Thyroid gland (tissue), 4 donors: Measurements from ENCODE around the gene CLCN2.

Experiments used
- CTCF ChIP-seq, 6 experiments: fragments of 200-600 bp in 3 of 6; fragments of 450-650 bp in 3 of 6; sonication (generic) in 3 of 6; IDR thresholded peaks; one replicate each; pipeline ENCODE4 v1.5.1; 2016 to 2019; ENCODE audit warnings: antibody characterized with exemption in 6 of 6, mild to moderate bottlenecking in 2 of 6, inconsistent platforms in 1 of 6, moderate library complexity in 1 of 6
- POLR2A ChIP-seq, 2 donors: fragments of 450-650 bp; IDR thresholded peaks; one replicate each; pipeline ENCODE4 v1.6.1; 2017; ENCODE audit warnings: antibody characterized with exemption in 2 of 2, mild to moderate bottlenecking in 2 of 2, moderate library complexity in 1 of 2

GRCh38 chr3:184391266-184391665, 29.9 kb upstream of the CLCN2 start:
- TF ChIP-seq CTCF (IDR thresholded peaks at IDR 0.05) (no peak), POLR2A (IDR thresholded peaks at IDR 0.05) (no peak)
